GM18498 (cell line): Measurements from ENCODE around the gene ITGB6.
"Not testable (repeated sequence)": the region's sequence is repeated elsewhere in the genome, so short reads cannot be mapped to it uniquely, and the experiment has no call there.

Experiments used
- ATAC-seq: cut with Tn5 transposase; IDR thresholded peaks from one replicate; pipeline ENCODE4 v1.9.1; 2021; ENCODE audit warnings: mild to moderate bottlenecking, moderate library complexity; ENCODE audit not compliant: unreplicated experiment

ITGB6 gene

DNA sequence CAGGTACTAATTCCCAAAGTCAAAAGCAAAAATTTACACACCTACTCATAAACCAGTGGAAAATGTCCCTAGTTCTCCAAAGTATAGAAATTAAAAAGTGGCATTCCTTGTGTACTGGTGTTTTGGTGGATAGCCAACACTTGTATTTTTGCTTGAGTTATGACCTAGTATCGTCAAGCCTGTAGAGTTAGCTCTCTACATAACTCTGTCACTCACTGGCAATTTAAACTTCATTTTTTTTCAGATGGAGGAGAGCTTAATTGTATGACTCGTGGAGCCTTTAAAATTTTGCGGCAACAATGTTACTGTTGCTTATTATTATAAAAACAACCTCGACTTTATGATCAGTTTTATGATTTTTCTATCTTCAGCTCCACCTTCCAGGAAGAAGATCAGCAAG lies 58.7 kb downstream of the ITGB6 start:
- no peak for ATAC-seq

- ATAC-seq: no peak
Observed at GRCh38 chr2:160140471-160140870, 59.6 kb downstream of the ITGB6 start.

- no peak for ATAC-seq
Observed at GRCh38 chr2:160139991-160140390, 60.1 kb downstream of the ITGB6 start.

DNA sequence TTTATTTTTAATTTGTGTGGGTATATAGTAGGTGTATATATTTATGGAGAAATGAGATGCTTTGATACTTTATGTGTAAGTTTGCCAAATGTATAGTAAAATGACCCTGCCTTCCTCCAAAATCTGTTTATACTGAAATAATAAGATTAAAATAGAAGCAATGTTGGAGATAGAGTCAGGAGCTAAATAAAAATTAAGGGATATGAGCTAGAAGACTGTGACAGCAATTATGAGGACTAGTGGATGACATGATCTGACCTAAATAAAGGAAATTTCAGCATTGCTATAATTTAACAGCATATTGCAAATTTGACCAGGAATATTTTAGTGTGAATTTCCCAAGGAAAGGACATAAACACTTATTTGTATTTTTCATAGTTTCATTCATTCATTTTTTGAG lies 60.7 kb downstream of the ITGB6 start:
- ATAC-seq: no peak

DNA sequence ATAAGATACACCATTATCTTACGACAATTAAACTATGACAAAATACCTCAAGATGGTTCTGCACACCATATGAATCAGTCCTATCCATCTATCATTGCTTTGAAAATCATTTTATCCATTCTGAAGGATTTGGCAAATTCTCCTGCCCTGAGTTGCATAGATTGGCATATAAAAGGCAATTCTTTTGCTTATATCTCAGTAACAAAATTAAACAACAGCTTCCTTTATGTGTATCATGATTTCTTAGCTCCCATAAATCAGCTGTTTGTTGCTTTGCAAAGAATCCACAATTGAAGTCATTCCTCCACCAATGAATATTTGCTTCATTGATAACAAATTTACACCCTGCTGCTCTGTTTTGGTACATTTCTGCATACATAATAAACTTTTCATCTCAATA lies 61.7 kb downstream of the ITGB6 start:
- ATAC-seq: no peak

DNA sequence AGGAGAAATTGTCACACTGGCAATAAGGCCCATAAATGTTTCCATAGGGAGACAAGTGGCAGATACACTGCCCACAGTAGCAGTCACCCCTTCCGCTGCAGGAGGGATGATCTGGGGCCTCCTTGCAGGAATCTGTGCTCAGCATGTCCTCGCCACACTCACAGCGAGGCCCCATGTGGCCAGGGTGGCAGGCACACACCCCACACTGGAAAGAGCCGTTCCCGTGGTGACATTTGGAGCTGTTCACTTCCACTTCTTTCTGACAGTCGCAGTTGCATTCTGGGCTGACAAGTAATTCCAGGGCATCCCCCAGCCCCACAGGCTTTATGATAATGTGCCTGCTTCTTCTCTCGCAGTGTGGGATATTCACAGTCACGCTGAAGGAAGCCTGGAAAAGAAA lies 62.6 kb downstream of the ITGB6 start:
- ATAC-seq: no peak

DNA sequence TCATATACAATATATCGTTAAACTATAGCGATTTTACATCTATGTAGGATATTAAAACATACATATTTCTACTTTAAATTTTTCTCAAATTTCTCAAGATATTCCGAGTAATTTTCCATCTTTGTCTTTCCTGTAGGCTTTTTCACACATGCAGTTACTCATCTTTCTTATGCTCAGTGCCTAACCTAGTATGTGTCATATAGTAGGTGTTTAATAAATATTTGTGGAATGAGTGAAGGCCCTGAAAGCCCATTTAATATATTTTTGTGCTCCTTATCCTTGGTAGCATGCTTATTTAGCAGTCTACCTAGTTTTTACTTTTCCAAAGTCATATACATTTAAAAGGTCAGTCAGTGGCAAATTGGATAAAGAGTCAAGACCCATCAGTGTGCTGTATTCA lies 67.3 kb downstream of the ITGB6 start:
- no peak for ATAC-seq

DNA sequence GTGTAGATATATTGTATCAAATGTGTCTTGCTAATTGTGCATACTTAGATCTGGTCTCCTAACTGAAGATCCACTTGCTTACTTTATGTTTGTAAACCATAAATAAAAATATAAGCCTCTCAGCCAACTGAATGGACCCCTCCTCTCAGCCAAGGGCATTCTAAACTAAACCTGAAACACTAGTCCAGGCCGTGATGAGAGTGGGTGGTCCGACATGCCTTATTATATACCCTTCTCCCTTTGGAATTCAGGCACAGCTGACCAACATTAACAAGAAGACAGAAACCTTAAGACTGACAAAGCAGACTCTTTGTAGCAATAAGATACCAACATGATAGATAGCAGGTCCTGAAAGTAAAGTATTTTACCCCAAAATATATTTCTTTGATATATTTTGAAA lies 73.3 kb downstream of the ITGB6 start:
- ATAC-seq: no peak

- no peak for ATAC-seq
Observed at GRCh38 chr2:160126315-160126714, 73.8 kb downstream of the ITGB6 start.

DNA sequence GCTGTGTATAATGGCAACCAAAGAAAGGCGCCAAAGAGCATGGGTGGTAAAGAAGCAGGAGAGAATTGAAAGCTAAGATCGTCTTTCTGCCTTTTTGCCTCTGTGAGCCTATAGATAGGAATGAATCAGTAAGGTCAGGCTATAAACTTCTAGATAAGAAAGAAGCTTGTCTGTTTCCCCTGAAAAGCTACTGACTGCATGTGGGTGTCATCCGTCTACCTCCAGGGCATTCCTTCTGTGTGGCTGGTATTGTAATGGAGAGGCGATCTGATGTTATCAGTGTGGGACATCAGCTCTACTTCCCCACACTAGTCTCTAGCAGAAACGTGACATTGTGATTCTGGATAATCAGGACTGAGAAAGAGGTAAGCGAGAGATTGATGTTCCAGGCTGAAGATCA lies 74.2 kb downstream of the ITGB6 start:
- no peak for ATAC-seq

GRCh38 chr2:160125366-160125765 lies 74.7 kb downstream of the ITGB6 start:
- ATAC-seq: no peak

- ATAC-seq: no peak
Observed at GRCh38 chr2:160124571-160124970, 75.5 kb downstream of the ITGB6 start.

DNA sequence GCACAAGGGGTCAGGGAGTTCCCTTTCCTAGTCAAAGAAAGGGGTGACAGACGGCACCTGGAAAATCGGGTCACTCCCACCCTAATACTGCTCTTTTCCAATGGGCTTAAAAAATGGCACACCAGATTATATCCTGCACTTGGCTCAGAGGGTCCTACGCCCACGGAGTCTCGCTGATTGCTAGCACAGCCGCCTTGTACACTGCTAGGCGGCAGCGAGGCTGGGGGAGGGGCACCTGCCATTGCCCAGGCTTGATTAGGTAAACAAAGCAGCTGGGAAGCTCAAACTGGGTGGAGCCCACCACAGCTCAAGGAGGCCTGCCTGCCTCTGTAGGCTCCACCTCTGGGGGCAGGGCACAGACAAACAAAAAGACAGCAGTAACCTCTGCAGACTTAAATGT lies 85.4 kb downstream of the ITGB6 start:
- ATAC-seq: not testable (repeated sequence)

DNA sequence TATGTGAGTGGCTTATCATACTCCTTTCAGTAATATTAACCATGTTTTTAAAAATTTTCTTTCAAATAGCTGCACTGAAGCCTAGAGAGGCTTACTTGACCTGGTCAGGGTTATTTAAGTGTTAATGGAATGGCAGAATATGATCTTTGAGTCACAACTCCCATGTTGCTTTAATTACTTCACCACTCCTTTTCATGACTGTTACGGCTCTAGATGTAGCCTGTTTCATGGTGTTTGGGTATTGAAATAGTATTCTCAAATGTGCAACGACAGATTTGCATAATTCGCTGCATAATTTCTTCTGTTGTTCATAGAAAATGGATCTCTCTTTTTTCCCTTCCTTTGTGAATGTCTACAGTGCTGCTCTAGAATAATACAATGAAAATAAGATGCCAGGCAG lies 86.1 kb downstream of the ITGB6 start:
- no peak for ATAC-seq

- peak; percentile 62 for ATAC-seq
Observed at GRCh38 chr2:160111951-160112798, 87.9 kb downstream of the ITGB6 start.

- ATAC-seq: no peak
Observed at GRCh38 chr2:160110674-160111239, 89.3 kb downstream of the ITGB6 start.

DNA sequence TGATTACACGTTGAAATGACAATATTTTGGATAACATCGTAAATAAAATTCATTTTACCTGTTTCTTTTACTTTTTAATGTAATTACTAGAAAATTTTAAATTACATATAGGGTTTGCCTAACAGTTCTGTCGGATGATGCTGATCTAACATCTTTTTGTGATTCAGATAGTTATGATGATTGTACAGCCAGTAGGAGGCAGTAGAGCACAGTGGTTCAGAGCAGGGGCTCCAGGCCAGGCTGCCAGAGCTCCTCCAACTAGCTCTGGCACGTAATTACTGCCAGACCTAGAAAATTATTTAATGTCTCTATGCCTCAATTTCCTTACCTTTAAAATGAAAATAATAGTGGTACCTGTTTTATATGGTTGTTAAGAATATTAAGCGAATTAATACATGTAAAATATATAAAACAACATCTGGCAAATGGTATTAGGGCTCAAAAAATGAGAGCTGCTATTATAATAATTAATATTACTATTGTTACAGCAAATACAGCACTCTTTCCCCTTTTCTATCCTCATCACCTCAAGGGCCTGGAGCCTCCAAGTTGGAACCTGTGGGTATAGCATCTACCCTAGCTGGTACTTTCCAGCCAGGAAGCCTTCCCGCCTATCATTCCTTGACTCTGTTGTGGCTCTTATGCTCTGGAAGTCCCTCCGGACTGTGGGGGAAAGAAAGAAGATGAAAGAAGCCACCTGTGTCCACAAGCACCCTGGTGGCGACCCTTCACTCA lies 90.0 kb downstream of the ITGB6 start:
- peak; percentile 82 for ATAC-seq

DNA sequence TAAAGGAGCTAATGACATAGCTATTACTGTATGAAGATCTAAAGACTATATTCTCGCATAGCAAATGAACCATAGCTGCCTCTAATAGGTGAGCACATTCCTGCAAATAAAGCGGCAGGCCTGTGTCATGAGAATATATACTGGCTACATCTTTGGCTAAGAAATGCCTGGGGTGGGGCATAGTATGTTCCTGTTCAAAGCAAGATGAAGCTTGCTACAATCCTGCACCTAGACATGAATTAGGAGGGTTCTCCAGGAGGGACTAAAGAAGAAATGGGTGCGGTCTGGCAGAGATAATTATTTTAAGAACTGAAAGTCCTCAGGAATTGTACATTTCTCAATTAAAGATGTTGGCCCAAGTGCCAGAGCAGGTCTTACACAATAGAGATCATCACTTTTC lies 90.8 kb downstream of the ITGB6 start:
- ATAC-seq: no peak

- no peak for ATAC-seq
Observed at GRCh38 chr2:160108646-160109045, 91.4 kb downstream of the ITGB6 start.

GRCh38 chr2:160105366-160105765 lies 94.7 kb downstream of the ITGB6 start:
- ATAC-seq: no peak

DNA sequence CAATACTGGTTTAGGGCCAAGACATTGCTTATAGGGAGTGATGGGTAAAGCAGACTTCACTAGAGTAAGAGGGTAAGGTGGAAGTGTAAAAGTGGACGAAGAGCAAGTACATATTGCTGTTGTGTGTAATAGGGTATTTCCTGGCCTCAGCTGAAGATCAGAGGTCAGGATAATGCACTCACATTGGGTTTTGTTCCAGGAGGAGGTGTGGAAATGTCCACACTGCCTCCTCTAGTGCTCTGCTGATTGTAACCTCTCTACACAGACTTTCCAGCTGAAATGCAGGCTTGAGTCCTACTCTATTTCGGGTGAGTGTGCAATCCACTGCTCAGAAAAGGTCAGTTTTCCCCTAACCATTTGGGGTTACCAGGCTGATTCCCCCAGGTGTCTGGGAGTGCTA lies 96.0 kb downstream of the ITGB6 start:
- no peak for ATAC-seq

DNA sequence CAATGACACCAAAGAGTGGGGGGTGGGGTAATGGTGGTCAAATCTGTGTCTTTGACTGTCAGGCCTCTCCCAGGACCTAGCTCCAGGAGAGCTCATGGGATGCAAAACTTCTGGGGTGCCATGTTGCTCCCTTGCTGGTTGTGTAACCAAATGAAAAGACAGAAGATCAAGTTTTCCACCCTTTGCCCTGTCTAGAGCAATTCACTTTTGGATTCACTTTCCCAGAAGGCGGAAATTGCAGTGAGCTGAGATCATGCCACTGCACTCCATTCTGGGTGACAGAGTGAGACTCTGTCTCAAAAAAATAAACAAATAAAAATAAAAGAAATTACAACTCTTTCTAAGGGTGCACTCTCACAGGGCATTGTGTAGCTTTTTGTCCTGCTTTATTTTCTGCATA lies 102.7 kb downstream of the ITGB6 start:
- ATAC-seq: no peak
